OCI-LY1 (cell line): ENCODE data around the gene FNDC4.

ENCODE experiments used
- H2AFZ ChIP-seq: fragments of 200-600 bp; sonication (generic), shearing (Covaris generic); 2 replicates; pipeline ENCODE4 v1.6.0; 2014; ENCODE audit warnings: antibody characterized with exemption, mild to moderate bottlenecking, low read length
- H3F3A ChIP-seq: fragments of 200-600 bp; sonication (generic), shearing (Covaris generic); 2 replicates; pipeline ENCODE4 v1.6.0; 2014; ENCODE audit warnings: mild to moderate bottlenecking, antibody characterized with exemption, low read length, moderate library complexity; ENCODE audit not compliant: insufficient read depth
- H3K27ac ChIP-seq: fragments of 200-600 bp; sonication (generic); 2 replicates; pipeline ENCODE4 v1.5.1; 2014; ENCODE audit warnings: low read length, mixed run types, mild to moderate bottlenecking, low read depth; ENCODE audit not compliant: poor library complexity, severe bottlenecking
- H3K27me3 ChIP-seq: fragments of 200-600 bp; sonication (generic); 2 replicates; pipeline ENCODE4 v1.6.0; 2014; ENCODE audit warnings: antibody characterized with exemption, mild to moderate bottlenecking, low read length, moderate library complexity; ENCODE audit not compliant: insufficient read depth
- H3K36me3 ChIP-seq: fragments of 200-600 bp; sonication (generic); 2 replicates; pipeline ENCODE4 v1.6.1; 2014; ENCODE audit warnings: mild to moderate bottlenecking, antibody characterized with exemption, low read length, moderate library complexity, mixed read lengths; ENCODE audit not compliant: insufficient read depth
- H3K4me1 ChIP-seq: fragments of 200-600 bp; sonication (generic); 2 replicates; pipeline ENCODE4 v1.5.1; 2014; ENCODE audit warnings: mild to moderate bottlenecking, low read length, moderate library complexity; ENCODE audit not compliant: insufficient read depth, severe bottlenecking
- H3K4me2 ChIP-seq: fragments of 200-600 bp; sonication (generic), shearing (Covaris generic); 2 replicates; pipeline ENCODE4 v1.6.1; 2014; ENCODE audit warnings: low read length
- H3K4me3 ChIP-seq: fragments of 200-600 bp; sonication (generic); 2 replicates; pipeline ENCODE4 v1.5.1; 2014; ENCODE audit warnings: low read length, low read depth, mild to moderate bottlenecking, mixed read lengths; ENCODE audit not compliant: poor library complexity, severe bottlenecking
- H3K79me2 ChIP-seq: fragments of 200-600 bp; shearing (Covaris generic); 2 replicates; pipeline ENCODE4 v1.6.1; 2016; ENCODE audit warnings: mixed run types, low read length, mixed read lengths; ENCODE audit not compliant: insufficient read depth
- H3K9ac ChIP-seq: fragments of 200-600 bp; sonication (generic), shearing (Covaris generic); 2 replicates; pipeline ENCODE4 v1.6.1; 2014; ENCODE audit warnings: mild to moderate bottlenecking, low read length, mixed read lengths
- H3K9me2 ChIP-seq: fragments of 200-600 bp; sonication (generic), shearing (Covaris generic); 2 replicates; pipeline ENCODE4 v1.6.1; 2014; ENCODE audit warnings: low read depth, mild to moderate bottlenecking, low read length, mixed read lengths
- H3K9me3 ChIP-seq: fragments of 200-600 bp; shearing (Covaris generic); 2 replicates; pipeline ENCODE4 v1.6.1; 2014; ENCODE audit warnings: low read length, mixed read lengths
- H4K20me1 ChIP-seq: fragments of 200-600 bp; sonication (generic), shearing (Covaris generic); 2 replicates; pipeline ENCODE4 v1.6.0; 2016; ENCODE audit warnings: mild to moderate bottlenecking, low read length; ENCODE audit not compliant: insufficient read depth
- EZH2 ChIP-seq: fragments of 200-600 bp; sonication (generic), shearing (Covaris generic); IDR thresholded peaks from 2 replicates; pipeline ENCODE4 v1.8.0; 2017; ENCODE audit warnings: borderline replicate concordance, mixed run types, mild to moderate bottlenecking, antibody characterized with exemption, low read length, moderate library complexity, mixed read lengths
- TF ChIP-seq, protein P1 (sequence below): fragments of 200-600 bp; sonication (generic), shearing (Covaris generic); IDR thresholded peaks from 2 replicates; pipeline ENCODE4 v1.5.1; 2017; ENCODE audit warnings: mild to moderate bottlenecking, antibody characterized with exemption, low read length, moderate library complexity, mixed read lengths

The FNDC4 gene

DNA sequence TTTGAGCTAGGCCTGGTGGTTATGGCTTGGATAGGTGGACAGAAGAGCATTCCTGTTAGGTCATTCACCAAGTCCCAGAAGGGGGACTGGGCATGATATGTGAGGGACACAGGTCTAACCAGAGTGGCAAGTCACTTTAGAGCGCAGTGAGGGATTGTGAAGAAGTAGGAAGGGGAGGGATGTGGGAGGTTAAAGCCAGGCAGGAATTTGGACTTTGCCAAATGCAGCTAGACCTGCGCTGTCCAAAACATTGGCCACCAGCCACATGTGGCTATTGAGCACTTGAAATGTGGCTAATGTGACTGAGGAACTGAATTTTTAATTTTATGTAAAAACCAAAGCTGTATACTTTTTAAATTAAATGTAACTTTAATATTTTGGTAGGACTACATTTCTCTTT lies 25.3 kb upstream of the FNDC4 start:
- Histone ChIP-seq H3K27me3 (no peaks in the 10 kb centered on the region), H3K27ac (no peak overlapping the region), H3K4me1 (no peaks in the 10 kb centered on the region), H2AFZ (no peak overlapping the region), H3K4me2 (no peak overlapping the region), H3K9me3 (no peaks in the 10 kb centered on the region), H3K36me3 (no peaks in the 10 kb centered on the region), H3K4me3 (no peak overlapping the region), H3K9me2 (no peaks in the 10 kb centered on the region), H4K20me1 (no peaks in the 10 kb centered on the region), H3K79me2 (no peaks in the 10 kb centered on the region), H3K9ac (no peak overlapping the region), H3F3A (no peaks in the 10 kb centered on the region)
- TF ChIP-seq, protein P1, sequence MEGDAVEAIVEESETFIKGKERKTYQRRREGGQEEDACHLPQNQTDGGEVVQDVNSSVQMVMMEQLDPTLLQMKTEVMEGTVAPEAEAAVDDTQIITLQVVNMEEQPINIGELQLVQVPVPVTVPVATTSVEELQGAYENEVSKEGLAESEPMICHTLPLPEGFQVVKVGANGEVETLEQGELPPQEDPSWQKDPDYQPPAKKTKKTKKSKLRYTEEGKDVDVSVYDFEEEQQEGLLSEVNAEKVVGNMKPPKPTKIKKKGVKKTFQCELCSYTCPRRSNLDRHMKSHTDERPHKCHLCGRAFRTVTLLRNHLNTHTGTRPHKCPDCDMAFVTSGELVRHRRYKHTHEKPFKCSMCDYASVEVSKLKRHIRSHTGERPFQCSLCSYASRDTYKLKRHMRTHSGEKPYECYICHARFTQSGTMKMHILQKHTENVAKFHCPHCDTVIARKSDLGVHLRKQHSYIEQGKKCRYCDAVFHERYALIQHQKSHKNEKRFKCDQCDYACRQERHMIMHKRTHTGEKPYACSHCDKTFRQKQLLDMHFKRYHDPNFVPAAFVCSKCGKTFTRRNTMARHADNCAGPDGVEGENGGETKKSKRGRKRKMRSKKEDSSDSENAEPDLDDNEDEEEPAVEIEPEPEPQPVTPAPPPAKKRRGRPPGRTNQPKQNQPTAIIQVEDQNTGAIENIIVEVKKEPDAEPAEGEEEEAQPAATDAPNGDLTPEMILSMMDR: no peak
- no peak for TF ChIP-seq EZH2

DNA sequence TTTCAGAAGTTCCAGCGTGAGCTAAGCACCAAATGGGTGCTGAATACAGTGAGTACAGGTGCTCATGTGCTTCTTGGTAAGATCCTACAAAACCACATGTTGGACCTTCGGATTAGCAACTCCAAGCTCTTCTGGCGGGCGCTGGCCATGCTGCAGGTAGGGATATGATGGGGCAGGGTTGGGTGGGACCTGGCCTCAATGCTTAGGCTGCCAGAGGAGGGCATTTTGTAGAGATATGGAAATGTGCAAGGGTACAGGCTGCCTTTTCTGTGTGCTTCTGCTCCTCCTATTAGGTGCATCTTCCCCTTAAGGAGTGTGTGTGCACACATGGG lies 23.7 kb upstream of the FNDC4 start:
- Histone ChIP-seq H4K20me1 (no peaks in the 10 kb centered on the region), H3K36me3 (no peaks in the 10 kb centered on the region), H3K27me3 (no peaks in the 10 kb centered on the region), H3K4me2 (no peak overlapping the region), H3K4me3 (no peak overlapping the region), H3K79me2 (no peaks in the 10 kb centered on the region), H3K4me1 (no peaks in the 10 kb centered on the region), H3K27ac (no peak overlapping the region), H2AFZ (no peak overlapping the region), H3K9me2 (no peaks in the 10 kb centered on the region), H3K9ac (no peak overlapping the region), H3K9me3 (no peaks in the 10 kb centered on the region), H3F3A (no peaks in the 10 kb centered on the region)
- TF ChIP-seq, protein P1: no peak
- TF ChIP-seq EZH2: no peak

DNA sequence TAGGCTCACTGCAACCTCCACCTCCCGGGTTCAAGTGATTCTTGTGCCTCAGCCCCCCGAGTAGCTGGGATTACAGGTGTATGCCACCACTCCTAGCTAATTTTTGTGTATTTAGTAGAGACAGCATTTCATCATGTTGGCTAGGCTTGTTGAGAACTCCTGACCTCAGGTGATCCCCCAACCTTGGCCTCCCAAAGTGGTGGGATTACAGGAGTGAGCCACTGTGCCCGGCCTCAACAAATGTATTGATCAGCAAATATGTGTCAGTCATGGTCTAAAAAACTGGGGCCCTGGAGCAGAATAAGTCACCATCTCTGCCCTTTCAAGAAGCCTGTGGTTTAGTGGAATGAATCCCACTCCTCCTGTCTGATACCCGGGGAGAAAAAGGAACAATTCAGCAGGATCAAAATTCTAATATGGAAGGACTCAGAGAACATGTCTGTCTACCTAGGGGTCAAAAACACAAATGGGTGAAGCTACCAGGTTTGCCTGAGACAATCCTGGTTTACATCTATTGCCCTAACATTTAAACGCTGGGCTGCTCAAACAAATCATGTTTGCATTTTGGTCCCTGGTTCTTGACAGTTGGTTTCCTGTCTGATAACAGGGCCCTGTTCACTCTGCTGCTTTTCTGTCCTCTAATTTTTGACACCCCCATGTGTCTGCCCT lies 23.2 kb upstream of the FNDC4 start:
- Histone ChIP-seq H3K9me2 (no peaks in the 10 kb centered on the region), H3F3A (no peaks in the 10 kb centered on the region), H3K9me3 (no peaks in the 10 kb centered on the region), H2AFZ (no peak overlapping the region), H3K4me3 (no peak overlapping the region), H3K79me2 (no peaks in the 10 kb centered on the region), H3K27ac (no peak overlapping the region), H3K4me2 (no peak overlapping the region), H3K9ac (no peak overlapping the region), H3K27me3 (no peaks in the 10 kb centered on the region), H4K20me1 (no peaks in the 10 kb centered on the region), H3K36me3 (no peaks in the 10 kb centered on the region), H3K4me1 (no peaks in the 10 kb centered on the region)
- no peak for TF ChIP-seq EZH2
- TF ChIP-seq, protein P1: no peak
